ENCODE results near the gene CROCC2. TPM values are rescaled to one million over a fixed set of nuclear protein-coding genes. Genes with fewer than 3 reads are reported as not detected.

The CROCC2 gene
- polyA plus RNA-seq, 4 donors = 0.03 to 0.09 (median 0.05) TPM

- no peak for DNase-seq (ENCODE audit: low read depth in 4 of 4, low spot score in 3 of 4)
Observed at GRCh38 chr2:240982821-240983281, 76.7 kb downstream of the CROCC2 start.

- DNase-seq (ENCODE audit: low read depth in 4 of 4, low spot score in 3 of 4) = peak in 1 of 4 donors; percentile 41
Observed at GRCh38 chr2:240983361-240983995, 77.3 kb downstream of the CROCC2 start.

- no peak for DNase-seq (ENCODE audit: low read depth in 4 of 4, low spot score in 3 of 4)
Observed at GRCh38 chr2:240983996-240984498, 77.9 kb downstream of the CROCC2 start.

GRCh38 chr2:240985881-240986786, 80.0 kb downstream of the CROCC2 start:
- DNase-seq (ENCODE audit: low read depth in 4 of 4, low spot score in 3 of 4) = no peak

- DNase-seq (ENCODE audit: low read depth in 4 of 4, low spot score in 3 of 4) = no peak
Observed at GRCh38 chr2:240986787-240987411, 80.8 kb downstream of the CROCC2 start.

GRCh38 chr2:240987588-240987987, 81.5 kb downstream of the CROCC2 start:
- no peak for DNase-seq (ENCODE audit: low read depth in 4 of 4, low spot score in 3 of 4)

- DNase-seq (ENCODE audit: low read depth in 4 of 4, low spot score in 3 of 4) = no peak
Observed at GRCh38 chr2:240988146-240988545, 82.0 kb downstream of the CROCC2 start.

- no peak for DNase-seq (ENCODE audit: low read depth in 4 of 4, low spot score in 3 of 4)
Observed at GRCh38 chr2:240988571-240989271, 82.6 kb downstream of the CROCC2 start.

GRCh38 chr2:240989451-240990265, 83.5 kb downstream of the CROCC2 start:
- no peak for DNase-seq (ENCODE audit: low read depth in 4 of 4, low spot score in 3 of 4)

GRCh38 chr2:240990266-240990529, 84.1 kb downstream of the CROCC2 start:
- no peak for DNase-seq (ENCODE audit: low read depth in 4 of 4, low spot score in 3 of 4)

- DNase-seq (ENCODE audit: low read depth in 4 of 4, low spot score in 3 of 4) = no peak
Observed at GRCh38 chr2:240990726-240991377, 84.7 kb downstream of the CROCC2 start.

- no peak for DNase-seq (ENCODE audit: low read depth in 4 of 4, low spot score in 3 of 4)
Observed at GRCh38 chr2:240991378-240992263, 85.5 kb downstream of the CROCC2 start.

GRCh38 chr2:240992572-240993291, 86.6 kb downstream of the CROCC2 start:
- DNase-seq (ENCODE audit: low read depth in 4 of 4, low spot score in 3 of 4) = no peak

GRCh38 chr2:240993446-240994170, 87.5 kb downstream of the CROCC2 start:
- no peak for DNase-seq (ENCODE audit: low read depth in 4 of 4, low spot score in 3 of 4)

- no peak for DNase-seq (ENCODE audit: low read depth in 4 of 4, low spot score in 3 of 4)
Observed at GRCh38 chr2:240994171-240994896, 88.2 kb downstream of the CROCC2 start.

Measured in left renal pelvis (tissue), 4 donors.